Measurements from ENCODE around the gene ADAMTS14.

ADAMTS14 gene

GRCh38 chr10:70738006-70738760 is 65.9 kb downstream of the ADAMTS14 start:
- no peaks in the 10 kb centered on the region for H3K36me3 ChIP-seq (ENCODE audit: control insufficient read depth in 1 of 2, insufficient read depth in 2 of 2, low read length in 2 of 2)
- no peaks in the 10 kb centered on the region for H3K27me3 ChIP-seq (ENCODE audit: low read depth, low read length)
- H3K9me3 ChIP-seq (ENCODE audit: control insufficient read depth in 1 of 2, low read length in 2 of 2) = no peaks in the 10 kb centered on the region
- H3K4me3 ChIP-seq (ENCODE audit: low read depth in 1 of 2, low read length in 2 of 2) = no peak overlapping the region
- H3K4me1 ChIP-seq (ENCODE audit: control insufficient read depth in 1 of 2, insufficient read depth in 2 of 2, low read length in 2 of 2) = peaks cover 5 to 28% of the 10 kb centered on the region in 2 donors
- H3K27ac ChIP-seq (ENCODE audit: low read length) = no peak overlapping the region

GRCh38 chr10:70738761-70739121 is 66.4 kb downstream of the ADAMTS14 start:
- H3K27ac ChIP-seq (ENCODE audit: low read length) = no peak overlapping the region
- no peak overlapping the region for H3K4me3 ChIP-seq (ENCODE audit: low read depth in 1 of 2, low read length in 2 of 2)
- H3K36me3 ChIP-seq (ENCODE audit: control insufficient read depth in 1 of 2, insufficient read depth in 2 of 2, low read length in 2 of 2) = no peaks in the 10 kb centered on the region
- no peaks in the 10 kb centered on the region for H3K9me3 ChIP-seq (ENCODE audit: control insufficient read depth in 1 of 2, low read length in 2 of 2)
- H3K4me1 ChIP-seq (ENCODE audit: control insufficient read depth in 1 of 2, insufficient read depth in 2 of 2, low read length in 2 of 2) = peaks cover 8 to 34% of the 10 kb centered on the region in 2 donors
- H3K27me3 ChIP-seq (ENCODE audit: low read depth, low read length) = no peaks in the 10 kb centered on the region

DNA sequence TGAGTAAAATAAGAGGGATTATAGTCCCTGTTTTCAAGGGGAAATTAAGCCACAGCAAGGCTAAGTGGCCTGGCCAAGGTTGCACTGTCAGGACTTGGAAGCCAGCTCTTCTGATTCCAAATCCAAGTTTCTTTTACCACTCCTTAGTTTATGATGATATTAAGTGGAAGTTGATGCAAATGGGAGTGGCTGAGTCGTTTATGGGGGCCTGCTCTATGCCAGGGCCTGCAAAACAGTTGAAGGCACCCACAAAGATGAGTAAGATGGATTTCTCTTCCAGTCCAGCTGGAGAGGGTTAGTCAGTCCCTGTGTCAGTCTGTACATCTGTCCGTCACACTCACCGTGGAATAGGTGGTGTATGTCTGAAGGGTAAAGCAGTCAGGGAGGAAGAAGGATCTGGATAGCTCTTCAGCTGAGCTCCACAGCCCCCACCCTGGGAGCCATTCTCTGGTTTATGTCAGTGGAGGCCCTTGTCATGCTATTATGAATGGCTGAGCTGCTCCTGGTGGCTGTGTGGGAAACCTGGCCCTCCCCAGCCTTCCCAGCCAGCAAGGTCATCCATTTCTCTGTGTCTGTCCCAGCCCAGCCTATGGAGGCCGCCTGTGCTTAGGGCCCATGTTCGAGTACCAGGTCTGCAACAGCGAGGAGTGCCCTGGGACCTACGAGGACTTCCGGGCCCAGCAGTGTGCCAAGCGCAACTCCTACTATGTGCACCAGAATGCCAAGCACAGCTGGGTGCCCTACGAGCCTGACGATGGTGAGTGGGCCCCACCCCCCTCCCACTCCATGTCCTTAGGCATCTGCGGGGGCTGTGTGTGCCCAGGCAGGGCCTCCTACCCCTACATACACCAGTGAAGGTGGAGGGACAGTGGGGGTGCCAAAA is 68.3 kb downstream of the ADAMTS14 start:
- H3K27me3 ChIP-seq (ENCODE audit: low read depth, low read length) = no peaks in the 10 kb centered on the region
- H3K9me3 ChIP-seq (ENCODE audit: control insufficient read depth in 1 of 2, low read length in 2 of 2) = no peaks in the 10 kb centered on the region
- H3K36me3 ChIP-seq (ENCODE audit: control insufficient read depth in 1 of 2, insufficient read depth in 2 of 2, low read length in 2 of 2) = no peaks in the 10 kb centered on the region
- no peak overlapping the region for H3K27ac ChIP-seq (ENCODE audit: low read length)
- no peak overlapping the region for H3K4me3 ChIP-seq (ENCODE audit: low read depth in 1 of 2, low read length in 2 of 2)
- H3K4me1 ChIP-seq (ENCODE audit: control insufficient read depth in 1 of 2, insufficient read depth in 2 of 2, low read length in 2 of 2) = peaks cover 8 to 34% of the 10 kb centered on the region in 2 donors

- peak overlapping the region; percentile 32 for H3K27ac ChIP-seq (ENCODE audit: low read length)
- H3K4me3 ChIP-seq (ENCODE audit: low read depth in 1 of 2, low read length in 2 of 2) = no peak overlapping the region
- no peaks in the 10 kb centered on the region for H3K9me3 ChIP-seq (ENCODE audit: control insufficient read depth in 1 of 2, low read length in 2 of 2)
- peaks cover 8 to 34% of the 10 kb centered on the region in 2 donors for H3K4me1 ChIP-seq (ENCODE audit: control insufficient read depth in 1 of 2, insufficient read depth in 2 of 2, low read length in 2 of 2)
- no peaks in the 10 kb centered on the region for H3K27me3 ChIP-seq (ENCODE audit: low read depth, low read length)
- H3K36me3 ChIP-seq (ENCODE audit: control insufficient read depth in 1 of 2, insufficient read depth in 2 of 2, low read length in 2 of 2) = no peaks in the 10 kb centered on the region
These were observed 70.5 kb downstream of the ADAMTS14 start for GRCh38 chr10:70742537-70743429.

DNA sequence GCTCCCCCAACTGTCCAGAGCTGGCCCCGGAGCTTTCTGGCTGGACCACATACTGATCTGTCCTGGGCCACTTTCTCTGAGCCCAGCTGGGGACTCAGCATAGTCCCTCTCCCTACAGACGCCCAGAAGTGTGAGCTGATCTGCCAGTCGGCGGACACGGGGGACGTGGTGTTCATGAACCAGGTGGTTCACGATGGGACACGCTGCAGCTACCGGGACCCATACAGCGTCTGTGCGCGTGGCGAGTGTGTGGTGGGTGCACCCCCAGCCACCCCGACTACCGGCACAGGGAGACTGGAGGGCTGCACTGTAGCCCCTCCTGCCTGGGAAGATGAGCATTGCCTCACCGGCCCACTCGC is 71.1 kb downstream of the ADAMTS14 start:
- H3K27ac ChIP-seq (ENCODE audit: low read length) = peak overlapping the region; percentile 32
- no peaks in the 10 kb centered on the region for H3K36me3 ChIP-seq (ENCODE audit: control insufficient read depth in 1 of 2, insufficient read depth in 2 of 2, low read length in 2 of 2)
- no peaks in the 10 kb centered on the region for H3K9me3 ChIP-seq (ENCODE audit: control insufficient read depth in 1 of 2, low read length in 2 of 2)
- H3K4me3 ChIP-seq (ENCODE audit: low read depth in 1 of 2, low read length in 2 of 2) = no peak overlapping the region
- no peaks in the 10 kb centered on the region for H3K27me3 ChIP-seq (ENCODE audit: low read depth, low read length)
- H3K4me1 ChIP-seq (ENCODE audit: control insufficient read depth in 1 of 2, insufficient read depth in 2 of 2, low read length in 2 of 2) = peaks cover 8 to 34% of the 10 kb centered on the region in 2 donors

DNA sequence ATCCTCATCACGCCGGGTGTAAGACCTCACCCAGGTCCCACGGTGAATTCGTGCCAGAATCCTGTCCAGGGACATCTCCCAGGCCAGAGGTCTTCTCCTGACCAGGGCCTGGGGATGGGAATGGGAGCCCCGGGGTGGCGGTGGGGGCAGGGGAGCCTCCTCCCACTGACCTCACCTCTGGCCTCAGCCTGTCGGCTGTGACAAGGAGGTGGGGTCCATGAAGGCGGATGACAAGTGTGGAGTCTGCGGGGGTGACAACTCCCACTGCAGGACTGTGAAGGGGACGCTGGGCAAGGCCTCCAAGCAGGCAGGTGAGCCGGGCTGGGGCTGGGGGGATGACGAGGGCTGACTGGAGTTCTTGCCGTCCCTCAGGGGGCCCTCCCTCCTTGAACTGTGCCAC is 71.6 kb downstream of the ADAMTS14 start:
- no peaks in the 10 kb centered on the region for H3K27me3 ChIP-seq (ENCODE audit: low read depth, low read length)

GRCh38 chr10:70744617-70745143 is 72.4 kb downstream of the ADAMTS14 start:
- Histone ChIP-seq H3K36me3 (ENCODE audit: control insufficient read depth in 1 of 2, insufficient read depth in 2 of 2, low read length in 2 of 2) (no peaks in the 10 kb centered on the region), H3K4me1 (ENCODE audit: control insufficient read depth in 1 of 2, insufficient read depth in 2 of 2, low read length in 2 of 2) (peaks cover 8 to 34% of the 10 kb centered on the region in 2 donors), H3K27ac (ENCODE audit: low read length) (no peak overlapping the region)

More for the DNA sequence above, 71.6 kb downstream of the ADAMTS14 start:
- Histone ChIP-seq H3K4me1 (ENCODE audit: control insufficient read depth in 1 of 2, insufficient read depth in 2 of 2, low read length in 2 of 2) (peaks cover 8 to 34% of the 10 kb centered on the region in 2 donors), H3K9me3 (ENCODE audit: control insufficient read depth in 1 of 2, low read length in 2 of 2) (no peaks in the 10 kb centered on the region), H3K27ac (ENCODE audit: low read length) (no peak overlapping the region), H3K36me3 (ENCODE audit: control insufficient read depth in 1 of 2, insufficient read depth in 2 of 2, low read length in 2 of 2) (no peaks in the 10 kb centered on the region), H3K4me3 (ENCODE audit: low read depth in 1 of 2, low read length in 2 of 2) (no peak overlapping the region)

GRCh38 chr10:70745555-70745954 is 73.2 kb downstream of the ADAMTS14 start:
- H3K27ac ChIP-seq (ENCODE audit: low read length) = no peak overlapping the region
- no peaks in the 10 kb centered on the region for H3K9me3 ChIP-seq (ENCODE audit: control insufficient read depth in 1 of 2, low read length in 2 of 2)
- no peaks in the 10 kb centered on the region for H3K36me3 ChIP-seq (ENCODE audit: control insufficient read depth in 1 of 2, insufficient read depth in 2 of 2, low read length in 2 of 2)

More at GRCh38 chr10:70744617-70745143, 72.4 kb downstream of the ADAMTS14 start:
- H3K27me3 ChIP-seq (ENCODE audit: low read depth, low read length) = no peaks in the 10 kb centered on the region
- no peaks in the 10 kb centered on the region for H3K9me3 ChIP-seq (ENCODE audit: control insufficient read depth in 1 of 2, low read length in 2 of 2)
- no peak overlapping the region for H3K4me3 ChIP-seq (ENCODE audit: low read depth in 1 of 2, low read length in 2 of 2)

DNA sequence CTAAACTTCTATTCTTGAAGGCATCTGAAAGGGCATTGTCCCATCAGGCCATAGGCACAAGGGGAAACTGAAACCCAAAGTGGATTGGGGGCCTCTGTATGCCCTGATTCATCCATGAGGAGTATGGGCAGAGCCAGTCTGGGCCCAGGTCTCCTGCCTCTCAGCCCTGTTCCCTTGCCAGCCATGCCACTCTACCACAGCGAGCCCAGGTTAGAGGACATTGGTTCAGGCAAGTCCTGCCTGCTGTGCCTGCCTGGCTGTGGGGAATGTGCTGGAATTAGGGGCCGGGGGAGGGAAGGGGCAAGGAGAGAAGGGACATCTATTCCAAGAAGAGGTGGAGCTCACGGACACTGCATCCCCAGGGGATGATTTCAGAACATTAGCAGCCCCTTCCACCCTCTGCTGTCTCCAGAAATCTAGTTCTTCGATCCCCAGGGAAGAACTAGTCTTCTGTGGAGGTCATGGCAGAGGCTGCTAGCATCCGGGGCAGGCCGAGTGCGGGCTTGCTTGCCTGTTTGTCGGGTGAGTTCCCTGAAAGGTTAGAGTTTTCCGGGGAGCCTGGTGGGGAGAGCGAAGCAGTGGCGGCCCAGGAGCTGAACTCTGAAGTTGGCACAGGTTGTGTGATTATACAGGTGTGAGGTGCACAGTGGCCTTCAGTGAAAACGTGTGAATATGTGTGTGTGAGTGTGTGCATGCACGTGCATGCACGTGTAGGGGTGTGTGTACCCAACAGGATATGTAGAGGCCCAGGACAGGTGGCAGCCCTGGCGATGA is 75.1 kb downstream of the ADAMTS14 start:
- H3K27ac ChIP-seq (ENCODE audit: low read length) = no peak overlapping the region
- no peak overlapping the region for H3K4me3 ChIP-seq (ENCODE audit: low read depth in 1 of 2, low read length in 2 of 2)
- no peaks in the 10 kb centered on the region for H3K27me3 ChIP-seq (ENCODE audit: low read depth, low read length)
- no peaks in the 10 kb centered on the region for H3K9me3 ChIP-seq (ENCODE audit: control insufficient read depth in 1 of 2, low read length in 2 of 2)
- no peaks in the 10 kb centered on the region for H3K36me3 ChIP-seq (ENCODE audit: control insufficient read depth in 1 of 2, insufficient read depth in 2 of 2, low read length in 2 of 2)
- H3K4me1 ChIP-seq (ENCODE audit: control insufficient read depth in 1 of 2, insufficient read depth in 2 of 2, low read length in 2 of 2) = peaks cover 8 to 14% of the 10 kb centered on the region in 2 donors

More at GRCh38 chr10:70745555-70745954, 73.2 kb downstream of the ADAMTS14 start:
- no peak overlapping the region for H3K4me3 ChIP-seq (ENCODE audit: low read depth in 1 of 2, low read length in 2 of 2)
- no peaks in the 10 kb centered on the region for H3K27me3 ChIP-seq (ENCODE audit: low read depth, low read length)
- H3K4me1 ChIP-seq (ENCODE audit: control insufficient read depth in 1 of 2, insufficient read depth in 2 of 2, low read length in 2 of 2) = peaks cover 8 to 32% of the 10 kb centered on the region in 2 donors

DNA sequence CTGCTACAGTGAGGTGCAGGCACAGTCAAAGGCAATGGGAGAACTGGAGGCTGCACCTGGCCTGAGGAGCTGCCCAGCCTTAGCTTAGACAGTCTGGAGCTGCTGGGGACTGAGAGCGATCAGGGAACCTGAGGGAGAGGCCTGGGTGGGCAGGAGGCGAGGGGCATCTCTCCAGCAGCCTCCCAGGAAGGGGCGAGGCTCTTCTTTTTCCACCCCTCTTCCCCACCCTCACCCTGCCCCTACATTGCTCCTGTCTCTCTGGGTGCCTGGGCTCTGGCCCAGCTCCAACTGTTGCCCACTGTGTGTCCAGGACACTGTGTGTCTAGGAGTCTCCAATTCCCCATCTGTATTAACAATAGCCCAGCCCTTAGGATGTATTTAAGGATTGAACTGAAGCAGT is 76.0 kb downstream of the ADAMTS14 start:
- Histone ChIP-seq H3K36me3 (ENCODE audit: control insufficient read depth in 1 of 2, insufficient read depth in 2 of 2, low read length in 2 of 2) (no peaks in the 10 kb centered on the region), H3K4me1 (ENCODE audit: control insufficient read depth in 1 of 2, insufficient read depth in 2 of 2, low read length in 2 of 2) (peaks cover 2 to 5% of the 10 kb centered on the region in 2 donors), H3K27ac (ENCODE audit: low read length) (no peak overlapping the region), H3K9me3 (ENCODE audit: control insufficient read depth in 1 of 2, low read length in 2 of 2) (no peaks in the 10 kb centered on the region), H3K4me3 (ENCODE audit: low read depth in 1 of 2, low read length in 2 of 2) (no peak overlapping the region), H3K27me3 (ENCODE audit: low read depth, low read length) (no peaks in the 10 kb centered on the region)
